T1000 (cell line): ENCODE data around the gene TRERF1.

Experiments
- DNase-seq: peaks from one replicate; lab custom pipeline; 2025; ENCODE audit warnings: mixed read lengths; lab: John Stamatoyannopoulos, UW

Gene TRERF1

GRCh38 chr6:42190554-42191183, 261.1 kb downstream of the TRERF1 start:
- no peak for DNase-seq

GRCh38 chr6:42188406-42188805, 263.3 kb downstream of the TRERF1 start:
- DNase-seq, result no peak

DNA sequence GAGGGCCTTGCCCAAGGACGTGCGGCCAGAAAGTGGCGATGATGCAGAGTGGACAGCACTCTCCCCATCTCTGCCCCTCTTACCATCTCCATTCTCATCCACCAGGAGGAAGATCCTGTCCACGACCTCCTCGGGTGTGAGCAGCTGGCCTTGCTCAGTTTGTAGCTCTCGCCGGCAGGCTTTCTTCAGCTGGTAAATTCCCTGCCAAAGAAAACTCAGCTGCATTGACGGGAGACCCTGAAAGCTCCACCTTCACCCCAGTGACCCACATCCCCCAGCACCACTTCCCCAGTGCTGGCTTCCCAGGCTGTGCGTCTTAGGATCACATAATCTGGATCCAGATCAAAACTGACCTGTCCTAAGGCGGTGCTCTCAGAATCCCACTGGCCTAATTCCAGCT, 266.1 kb downstream of the TRERF1 start:
- DNase-seq, result no peak

DNA sequence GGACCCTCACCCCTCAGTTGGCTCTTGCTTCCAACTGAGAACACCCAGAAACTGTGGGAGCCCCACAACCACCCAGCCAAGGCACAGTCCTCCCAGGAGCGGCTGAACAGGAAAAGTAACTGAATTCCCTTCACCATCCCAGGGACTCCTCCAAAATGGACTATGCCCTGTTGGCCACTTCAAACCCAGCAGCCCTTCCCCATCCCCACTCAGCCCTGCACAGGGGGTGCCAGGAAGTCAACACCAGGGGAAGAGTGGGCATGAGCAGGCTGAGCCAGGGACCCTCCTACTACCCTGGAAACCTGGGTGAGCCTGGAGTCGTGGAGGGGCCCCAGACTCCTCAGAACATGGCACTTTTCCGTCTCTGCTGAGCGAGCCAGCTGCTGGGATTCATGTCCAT, 267.3 kb downstream of the TRERF1 start:
- no peak for DNase-seq

DNA sequence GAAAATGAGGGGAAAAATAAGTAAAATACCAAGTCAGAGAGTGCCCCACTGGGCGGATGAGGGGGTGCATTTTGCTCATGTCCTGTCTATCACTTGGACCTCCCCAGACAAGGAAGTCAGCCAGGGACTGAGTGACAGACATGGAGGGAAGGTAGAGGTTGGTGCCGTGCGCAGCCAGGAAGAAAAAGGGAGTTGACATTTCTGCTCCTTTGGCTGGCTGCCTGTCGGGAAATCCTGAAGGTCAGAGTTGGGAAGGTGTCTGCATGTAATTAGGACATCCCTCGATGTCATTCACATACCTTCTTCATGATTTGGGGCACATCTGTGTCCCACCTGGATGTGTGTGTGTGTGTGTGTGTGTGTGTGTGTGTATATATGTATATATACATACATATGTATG, 269.6 kb downstream of the TRERF1 start:
- no peak for DNase-seq

GRCh38 chr6:42179945-42180313, 271.8 kb downstream of the TRERF1 start:
- DNase-seq, result no peak

- DNase-seq, result no peak
Measured at GRCh38 chr6:42179261-42179944, 272.3 kb downstream of the TRERF1 start.

GRCh38 chr6:42177514-42178364, 274.0 kb downstream of the TRERF1 start:
- no peak for DNase-seq

- no peak for DNase-seq
Measured at GRCh38 chr6:42176981-42177380, 274.7 kb downstream of the TRERF1 start.

DNA sequence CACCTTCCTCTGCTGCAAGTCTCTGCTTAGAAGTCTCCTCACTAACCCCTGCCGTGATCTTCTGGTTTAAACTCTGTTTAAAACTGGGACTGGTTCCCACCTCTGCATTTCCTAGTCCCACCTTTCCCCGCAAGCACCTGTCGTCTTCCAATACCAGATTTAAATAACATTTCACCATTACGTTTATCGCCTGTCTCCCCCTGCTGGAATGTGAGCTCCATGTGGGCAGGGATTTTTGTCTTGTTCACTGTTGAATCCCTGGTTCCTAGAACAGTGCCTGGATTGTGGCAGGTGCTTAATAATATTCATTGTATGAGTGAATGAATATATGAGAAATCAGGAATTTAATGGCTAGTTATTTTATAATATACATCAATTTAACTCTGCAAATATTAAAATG, 275.9 kb downstream of the TRERF1 start:
- DNase-seq, result no peak
